ENCODE data around the gene HOXA4.

- TF ChIP-seq, protein P1, sequence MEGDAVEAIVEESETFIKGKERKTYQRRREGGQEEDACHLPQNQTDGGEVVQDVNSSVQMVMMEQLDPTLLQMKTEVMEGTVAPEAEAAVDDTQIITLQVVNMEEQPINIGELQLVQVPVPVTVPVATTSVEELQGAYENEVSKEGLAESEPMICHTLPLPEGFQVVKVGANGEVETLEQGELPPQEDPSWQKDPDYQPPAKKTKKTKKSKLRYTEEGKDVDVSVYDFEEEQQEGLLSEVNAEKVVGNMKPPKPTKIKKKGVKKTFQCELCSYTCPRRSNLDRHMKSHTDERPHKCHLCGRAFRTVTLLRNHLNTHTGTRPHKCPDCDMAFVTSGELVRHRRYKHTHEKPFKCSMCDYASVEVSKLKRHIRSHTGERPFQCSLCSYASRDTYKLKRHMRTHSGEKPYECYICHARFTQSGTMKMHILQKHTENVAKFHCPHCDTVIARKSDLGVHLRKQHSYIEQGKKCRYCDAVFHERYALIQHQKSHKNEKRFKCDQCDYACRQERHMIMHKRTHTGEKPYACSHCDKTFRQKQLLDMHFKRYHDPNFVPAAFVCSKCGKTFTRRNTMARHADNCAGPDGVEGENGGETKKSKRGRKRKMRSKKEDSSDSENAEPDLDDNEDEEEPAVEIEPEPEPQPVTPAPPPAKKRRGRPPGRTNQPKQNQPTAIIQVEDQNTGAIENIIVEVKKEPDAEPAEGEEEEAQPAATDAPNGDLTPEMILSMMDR (IDR thresholded peaks at IDR 0.05; ENCODE audit: low read length) = no peak
- no peak for TF ChIP-seq EZH2 (optimal IDR thresholded peaks at IDR 0.05; ENCODE audit: low read depth, low read length)
Observed at GRCh38 chr7:27095897-27096767, 34.4 kb downstream of the HOXA4 start, which contains the start of gene HOXA1.
